Urinary bladder (tissue), 4 donors: ENCODE data around the gene CXXC1. TPM values are rescaled to one million over a fixed set of nuclear protein-coding genes. Genes with fewer than 3 reads are reported as not detected.
A peak's percentile ranks its signal among the peaks of the same experiment; 100 is the strongest.

Experiments used
- DNase-seq: peaks from one replicate; pipeline ENCODE4 v3.0.0-alpha.2; 2015; ENCODE audit errors: extremely low spot score
- H3K27ac ChIP-seq: one replicate; pipeline ENCODE4 v1.5.1; 2013; ENCODE audit warnings: low read depth, mild to moderate bottlenecking, moderate library complexity
- H3K36me3 ChIP-seq: one replicate; pipeline ENCODE4 v1.6.1; 2013; ENCODE audit warnings: mild to moderate bottlenecking, moderate library complexity; ENCODE audit not compliant: insufficient read depth
- H3K4me1 ChIP-seq: one replicate; pipeline ENCODE4 v1.6.1; 2013; ENCODE audit warnings: mild to moderate bottlenecking, moderate library complexity; ENCODE audit not compliant: insufficient read depth
- H3K4me3 ChIP-seq: one replicate; pipeline ENCODE4 v1.5.1; 2013; ENCODE audit warnings: low read depth, low read length
- WGBS: extraction: QIAGEN DNeasy Blood & Tissue Kit; methylation state at CpG from one replicate; pipeline ENCODE4 v1.1.7; 2013; 5-methylcytosine and 5-hydroxymethylcytosine counted together
- polyA plus RNA-seq: library from polyadenylated mRNA; stranded (reverse); fragments of 200-250 nt; gene quantifications from one replicate; pipeline ENCODE4 v1.2.3, GENCODE V29; 2013
- total RNA-seq: library from RNA; depleted of rRNA; stranded (reverse); fragments of >200 nt; gene quantifications from one replicate; pipeline ENCODE4 v1.2.3, GENCODE V29; 2014
- donor health status: healthy with polysubstance abuse.
- donor health status: healthy.

The CXXC1 gene
- total and polyA plus RNA-seq, 2 donors, result 32.4 to 73.9 TPM

- Histone ChIP-seq H3K36me3 (no peaks in the 10 kb centered on the region), H3K27ac (no peak overlapping the region), H3K4me1 (peaks cover 2% of the 10 kb centered on the region), H3K4me3 (no peak overlapping the region)
- WGBS, result 97% methylated on average over 24 of the region's 24 CpGs
- no peak for DNase-seq
These were observed 1.7 kb downstream of the CXXC1 start for GRCh38 chr18:50285631-50286321.

- H3K27ac ChIP-seq, result no peak overlapping the region
- no peak for DNase-seq
- no peak overlapping the region for H3K4me3 ChIP-seq
- H3K36me3 ChIP-seq, result no peaks in the 10 kb centered on the region
- H3K4me1 ChIP-seq, result peaks cover 4% of the 10 kb centered on the region
- 92% methylated on average over 13 of the region's 13 CpGs for WGBS
These were observed 2.4 kb downstream of the CXXC1 start for GRCh38 chr18:50285071-50285470.

GRCh38 chr18:50284255-50284885 is 3.1 kb downstream of the CXXC1 start:
- DNase-seq, result no peak
- WGBS, result 93% methylated on average over 15 of the region's 15 CpGs
- Histone ChIP-seq H3K36me3 (no peaks in the 10 kb centered on the region), H3K27ac (no peak overlapping the region), H3K4me3 (no peak overlapping the region), H3K4me1 (peaks cover 4% of the 10 kb centered on the region)

- no peak for DNase-seq
These were observed 3.9 kb downstream of the CXXC1 start for GRCh38 chr18:50283469-50284209.

GRCh38 chr18:50282521-50283335 is 4.8 kb downstream of the CXXC1 start:
- 93% methylated on average over 42 of the region's 42 CpGs for WGBS
- no peak overlapping the region for H3K27ac ChIP-seq
- H3K36me3 ChIP-seq, result no peaks in the 10 kb centered on the region
- no peak overlapping the region for H3K4me3 ChIP-seq
- DNase-seq, result no peak
- peaks cover 4% of the 10 kb centered on the region for H3K4me1 ChIP-seq

More at GRCh38 chr18:50283469-50284209, 3.9 kb downstream of the CXXC1 start:
- H3K4me3 ChIP-seq, result no peak overlapping the region
- H3K36me3 ChIP-seq, result no peaks in the 10 kb centered on the region
- 93% methylated on average over 29 of the region's 29 CpGs for WGBS
- H3K27ac ChIP-seq, result no peak overlapping the region
- H3K4me1 ChIP-seq, result peaks cover 4% of the 10 kb centered on the region

GRCh38 chr18:50281972-50282520 is 5.4 kb downstream of the CXXC1 start:
- WGBS, result 36% methylated on average over 35 of the region's 35 CpGs
- Histone ChIP-seq H3K27ac (peak overlapping the region; percentile 89), H3K4me1 (peaks cover 4% of the 10 kb centered on the region), H3K36me3 (no peaks in the 10 kb centered on the region), H3K4me3 (peak overlapping the region; percentile 63)
- DNase-seq, result no peak

- peak within 1 kb of the TSS; percentile 63 for H3K4me3 ChIP-seq
- peak; percentile 94 for DNase-seq
- peak within 1 kb of the TSS; percentile 89 for H3K27ac ChIP-seq
- H3K36me3 ChIP-seq, result peaks cover 3% of the 10 kb centered on the region
- under 1% methylated on average over 63 of the region's 63 CpGs for WGBS
- peaks cover 4% of the 10 kb centered on the region for H3K4me1 ChIP-seq
These were observed 6.1 kb downstream of the CXXC1 start, which contains the start of gene MBD1 for GRCh38 chr18:50281295-50281971. Gene MBD1, minus strand, starts transcription at chr18:50281523. Its CDS starts 1,531 bp downstream, at chr18:50279992.

GRCh38 chr18:50280707-50281294 is 6.7 kb downstream of the CXXC1 start:
- Histone ChIP-seq H3K4me1 (peaks cover 4% of the 10 kb centered on the region), H3K4me3 (peak overlapping the region; percentile 63), H3K27ac (peak overlapping the region; percentile 71), H3K36me3 (peaks cover 3% of the 10 kb centered on the region)
- no peak for DNase-seq
- WGBS, result 2% methylated on average over 16 of the region's 16 CpGs

- H3K27ac ChIP-seq, result no peak overlapping the region
- 95% methylated on average over 7 of the region's 7 CpGs for WGBS
- peaks cover 5% of the 10 kb centered on the region for H3K36me3 ChIP-seq
- DNase-seq, result no peak
- peaks cover 4% of the 10 kb centered on the region for H3K4me1 ChIP-seq
- H3K4me3 ChIP-seq, result no peak overlapping the region
These were observed 7.7 kb downstream of the CXXC1 start for GRCh38 chr18:50279752-50280151.

- Histone ChIP-seq H3K36me3 (peaks cover 5% of the 10 kb centered on the region), H3K4me1 (peaks cover 4% of the 10 kb centered on the region), H3K27ac (no peak overlapping the region), H3K4me3 (no peak overlapping the region)
- no peak for DNase-seq
- 83% methylated on average over 6 of the region's 6 CpGs for WGBS
These were observed 9.6 kb downstream of the CXXC1 start for GRCh38 chr18:50277942-50278341.

- H3K36me3 ChIP-seq, result peaks cover 8% of the 10 kb centered on the region
- WGBS, result 93% methylated on average over 4 of the region's 4 CpGs
- no peak overlapping the region for H3K27ac ChIP-seq
- DNase-seq, result no peak
- H3K4me1 ChIP-seq, result peaks cover 2% of the 10 kb centered on the region
- H3K4me3 ChIP-seq, result no peak overlapping the region
These were observed 11.0 kb downstream of the CXXC1 start for GRCh38 chr18:50276452-50276851.

GRCh38 chr18:50275503-50276036 is 11.9 kb downstream of the CXXC1 start:
- 95% methylated on average over 19 of the region's 19 CpGs for WGBS

More at GRCh38 chr18:50275503-50276036, 11.9 kb downstream of the CXXC1 start:
- Histone ChIP-seq H3K36me3 (peaks cover 8% of the 10 kb centered on the region), H3K4me1 (peaks cover 2% of the 10 kb centered on the region), H3K27ac (no peak overlapping the region), H3K4me3 (no peak overlapping the region)
- no peak for DNase-seq
